ENCODE results near the gene NAALADL2.

Gene NAALADL2

DNA sequence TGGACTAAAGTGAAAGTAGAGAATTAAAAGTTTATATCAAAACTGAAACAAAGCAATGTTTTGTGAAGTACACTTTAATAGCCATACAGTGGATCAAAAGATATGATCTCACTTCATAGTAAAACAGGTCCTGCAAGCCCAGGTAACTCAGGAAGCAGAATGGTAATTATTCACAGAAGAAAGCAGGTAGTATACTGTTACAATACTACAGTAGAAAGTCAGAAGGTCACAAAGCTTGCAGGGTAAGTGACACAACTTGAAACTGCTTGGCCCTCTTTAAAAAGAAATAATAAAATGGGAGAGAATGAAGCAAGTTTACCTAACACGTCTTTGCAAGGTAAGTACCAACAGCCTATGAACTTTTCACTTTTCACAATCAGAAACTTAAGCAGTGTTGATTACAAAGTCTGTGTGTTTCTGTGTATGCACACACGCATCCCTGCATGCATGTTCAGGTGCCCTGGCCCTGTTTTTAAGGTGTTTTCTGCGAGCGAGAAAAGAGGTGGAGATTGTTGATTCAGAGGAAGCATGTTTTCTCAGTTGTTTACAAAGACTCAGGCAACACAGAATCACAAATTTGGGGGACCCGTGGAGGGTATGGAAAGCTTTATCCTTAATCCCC lies at the start of gene NAALADL2:
Gene NAALADL2, plus strand, starts transcription at position 221 of the 622 bp plus-strand sequence.
- no peak for DNase-seq

DNA sequence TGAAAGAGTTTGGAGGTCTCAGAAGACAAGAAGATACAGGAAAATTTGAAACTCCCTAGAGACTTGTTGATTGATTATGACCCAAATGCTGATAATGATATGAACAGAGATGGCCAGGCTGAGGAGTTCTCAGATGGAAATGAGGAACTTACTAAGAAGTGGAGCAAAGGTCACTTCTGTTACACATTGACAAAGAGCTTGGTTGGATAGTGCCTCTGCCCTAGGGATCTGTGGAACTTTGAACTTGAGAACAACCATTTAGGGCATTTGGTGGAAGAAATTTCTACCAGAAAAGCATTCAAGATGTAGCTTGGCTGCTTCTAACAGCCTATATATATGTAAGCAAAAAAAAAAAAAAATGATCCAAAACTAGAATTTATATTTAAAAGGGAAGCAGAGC lies 48.9 kb upstream of the NAALADL2 start:
- no peak for DNase-seq

DNA sequence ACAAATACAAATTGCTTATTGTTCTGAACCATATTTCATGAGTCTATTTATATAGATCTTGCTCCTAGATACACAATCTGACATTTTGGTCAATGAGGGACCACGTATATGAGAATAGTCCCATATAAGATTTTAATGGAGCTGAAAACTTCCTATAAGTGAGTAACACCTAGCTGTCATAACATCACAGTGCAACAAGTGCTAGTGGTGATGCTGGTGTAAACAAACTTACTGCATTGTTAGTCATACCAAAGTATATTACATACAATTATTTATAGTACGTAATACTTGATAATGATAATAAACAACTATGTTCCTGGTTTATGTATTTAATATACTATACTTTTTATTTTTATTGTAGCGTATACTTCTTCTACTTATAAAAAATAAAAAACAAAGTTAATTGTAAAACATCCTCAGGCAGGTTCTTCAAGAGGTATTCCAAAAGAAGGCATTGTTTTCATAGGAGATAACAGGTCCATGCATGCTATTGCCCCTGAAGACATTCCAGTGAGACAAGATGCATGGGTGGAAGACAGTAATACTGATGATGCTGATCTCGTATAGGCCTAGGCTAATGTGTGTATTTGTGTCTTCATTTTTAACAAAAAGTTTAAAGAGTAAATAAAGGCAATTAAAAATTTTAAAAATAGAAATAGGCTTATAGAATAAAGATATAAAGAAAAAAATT lies 46.8 kb upstream of the NAALADL2 start:
- DNase-seq, result no peak

DNA sequence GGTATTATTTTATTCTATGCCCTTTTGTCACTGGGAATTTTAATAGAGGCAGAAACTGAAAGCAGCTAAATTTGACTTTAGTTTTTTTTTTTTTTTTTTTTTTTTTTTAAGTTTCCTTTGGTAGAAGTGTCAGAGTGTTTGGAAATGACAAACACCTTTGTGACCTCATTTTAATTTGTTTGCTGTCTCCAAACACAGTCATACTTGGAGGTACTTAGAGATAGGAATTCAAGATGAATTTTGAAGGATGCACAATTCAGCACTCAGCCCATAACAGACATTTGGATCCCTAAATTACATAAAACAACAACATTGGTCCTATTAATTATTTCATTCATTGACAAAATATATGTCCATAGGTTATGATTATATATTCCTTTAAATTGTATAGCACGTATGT lies 43.4 kb upstream of the NAALADL2 start:
- DNase-seq, result no peak

DNA sequence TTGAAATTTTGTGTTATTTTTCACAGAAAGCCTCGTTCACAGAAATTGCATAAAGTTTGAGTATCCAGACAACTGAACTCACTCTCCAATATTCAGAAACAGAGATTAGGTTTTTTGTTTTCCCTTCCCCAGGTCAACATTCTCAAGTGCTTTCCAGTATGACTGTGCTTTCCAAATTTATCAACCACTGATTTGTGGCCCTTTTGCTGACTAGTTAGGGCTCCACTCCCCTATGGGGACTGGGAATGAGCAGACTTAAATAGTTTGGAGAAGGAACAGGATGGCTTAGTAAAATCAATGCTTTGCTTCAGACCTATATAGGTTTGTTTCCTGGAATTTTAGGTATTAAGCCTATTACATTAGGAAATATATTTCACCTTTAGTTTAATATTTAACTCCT lies 38.2 kb upstream of the NAALADL2 start:
- DNase-seq, result no peak

DNA sequence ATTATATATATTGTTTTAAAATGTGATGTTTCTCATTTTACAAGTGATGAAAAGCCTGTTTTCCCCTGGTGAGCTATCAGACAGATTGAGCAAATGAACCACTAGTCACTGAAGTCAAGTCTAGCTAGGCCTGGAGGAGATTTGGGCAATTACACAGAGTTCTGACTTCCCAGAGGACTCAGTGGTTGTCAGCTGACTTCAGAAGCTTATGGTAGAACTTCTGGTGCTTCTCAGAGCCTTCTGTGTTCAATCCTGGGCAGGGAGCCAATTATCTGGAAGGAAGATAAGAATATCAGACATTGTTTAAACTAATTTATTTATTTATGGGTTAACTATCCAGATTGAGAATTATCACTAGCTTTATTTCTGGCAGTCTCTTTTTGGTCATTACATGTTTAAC lies 37.7 kb upstream of the NAALADL2 start:
- no peak for DNase-seq

DNA sequence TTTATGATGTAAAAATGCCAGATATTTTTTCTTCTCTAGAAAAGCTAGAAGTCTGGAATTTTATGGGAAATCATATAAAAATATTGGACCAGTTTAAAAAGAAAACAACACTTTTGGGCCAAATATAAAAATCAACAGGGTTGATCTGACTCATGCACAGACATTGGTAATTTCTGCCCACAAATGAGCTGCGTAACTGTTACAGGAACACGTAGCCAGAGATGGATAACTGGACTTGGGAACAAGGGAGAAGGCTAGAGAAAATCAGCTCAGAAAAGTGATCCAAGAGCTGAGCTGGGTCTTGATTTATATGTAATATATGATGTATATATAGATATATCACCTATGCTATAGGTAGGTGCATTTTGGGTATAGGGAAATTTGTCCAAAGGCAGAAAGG lies 36.8 kb upstream of the NAALADL2 start:
- no peak for DNase-seq

DNA sequence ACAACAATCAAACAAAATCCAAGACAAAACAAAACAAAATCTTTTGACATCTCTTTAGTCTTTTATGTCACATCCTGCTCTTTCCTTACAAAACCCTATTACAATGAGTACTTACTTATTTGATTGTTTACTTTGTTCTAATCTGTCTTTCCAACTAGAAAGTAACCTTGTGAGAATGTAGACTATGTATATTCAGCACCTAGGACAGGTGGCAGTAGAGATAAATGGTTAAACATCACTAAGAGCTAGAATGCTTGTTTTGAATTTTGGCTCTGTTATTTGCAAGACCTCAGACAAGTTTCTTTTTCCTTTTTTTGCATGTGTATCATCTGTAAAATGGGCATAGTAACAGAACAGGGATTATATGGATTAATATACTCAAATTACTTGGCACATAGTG lies 33.1 kb upstream of the NAALADL2 start:
- DNase-seq, result no peak

DNA sequence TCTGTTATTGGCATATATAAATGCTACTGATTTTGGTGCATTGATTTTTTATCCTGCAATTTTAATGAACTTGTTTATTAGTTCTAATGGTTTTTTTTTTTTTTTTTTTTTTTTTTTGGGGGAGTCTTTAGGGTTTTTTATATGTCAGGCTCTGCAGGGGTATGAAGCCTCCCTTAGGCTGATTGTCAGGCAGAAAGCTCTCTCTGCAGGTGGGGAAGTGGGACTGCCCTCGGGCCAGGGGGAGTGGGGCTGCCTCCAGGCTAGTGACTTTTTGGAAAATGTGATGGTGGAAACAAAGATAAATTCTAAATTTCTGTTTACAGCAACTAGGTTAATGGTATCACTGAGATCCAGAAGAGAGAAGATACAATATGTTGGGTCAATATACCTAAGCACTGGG lies 14.4 kb upstream of the NAALADL2 start:
- DNase-seq, result no peak

DNA sequence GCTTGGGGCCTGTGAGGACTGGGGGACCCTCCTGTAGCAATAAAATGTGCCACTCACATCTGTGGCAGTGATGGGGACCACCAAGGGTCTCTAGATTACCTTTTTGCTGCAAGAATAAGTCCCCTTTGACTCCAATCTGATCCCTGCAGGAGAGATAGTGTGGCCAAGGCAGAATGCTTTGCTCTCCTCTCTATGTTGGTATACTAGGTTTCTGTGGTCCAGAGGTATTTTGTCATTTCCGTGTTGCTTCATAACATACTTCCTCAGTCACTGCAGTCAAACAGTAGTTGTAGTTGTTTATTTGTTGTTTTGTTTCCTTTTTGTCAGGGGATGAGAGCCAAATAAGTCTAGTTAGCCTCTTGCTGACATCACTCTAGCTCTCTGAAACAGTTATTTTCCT lies 13.1 kb upstream of the NAALADL2 start:
- DNase-seq, result no peak

DNA sequence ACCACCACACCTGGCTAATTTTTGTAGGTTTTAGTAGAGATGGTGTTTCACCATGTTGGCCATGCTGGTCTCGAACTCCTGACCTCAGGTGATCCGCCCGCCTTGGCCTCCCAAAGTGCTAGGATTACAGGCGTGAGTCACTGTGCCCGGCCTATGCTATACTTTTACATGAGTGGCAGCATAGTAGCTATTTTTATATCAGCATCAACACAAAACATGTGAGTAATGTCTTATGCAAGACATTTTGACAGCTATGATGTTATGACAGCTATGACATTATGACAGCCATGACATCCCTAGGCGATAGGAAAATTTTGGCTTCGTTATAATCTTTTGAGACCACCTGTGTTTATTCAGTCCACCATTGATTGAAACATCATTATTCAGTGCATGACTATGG lies 4.1 kb upstream of the NAALADL2 start:
- no peak for DNase-seq

DNA sequence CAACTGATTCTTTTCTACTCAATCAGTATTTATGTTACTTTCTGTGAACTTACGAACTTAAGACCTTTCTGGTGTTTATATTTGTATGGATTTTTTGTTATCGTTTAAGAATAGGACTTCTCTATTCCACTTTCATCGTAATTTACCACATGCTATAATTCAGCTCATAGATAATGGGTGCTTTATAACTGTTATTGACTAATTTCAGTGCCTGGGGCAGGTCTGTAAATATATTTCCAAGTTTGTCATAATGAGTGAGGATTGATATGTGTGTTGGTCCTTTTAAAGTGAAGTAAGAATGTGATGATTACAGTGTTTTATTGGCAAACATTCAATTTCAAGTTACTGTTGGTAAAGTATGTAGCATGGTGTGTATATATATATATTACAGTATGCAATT lies 1.8 kb upstream of the NAALADL2 start:
- DNase-seq, result no peak

DNA sequence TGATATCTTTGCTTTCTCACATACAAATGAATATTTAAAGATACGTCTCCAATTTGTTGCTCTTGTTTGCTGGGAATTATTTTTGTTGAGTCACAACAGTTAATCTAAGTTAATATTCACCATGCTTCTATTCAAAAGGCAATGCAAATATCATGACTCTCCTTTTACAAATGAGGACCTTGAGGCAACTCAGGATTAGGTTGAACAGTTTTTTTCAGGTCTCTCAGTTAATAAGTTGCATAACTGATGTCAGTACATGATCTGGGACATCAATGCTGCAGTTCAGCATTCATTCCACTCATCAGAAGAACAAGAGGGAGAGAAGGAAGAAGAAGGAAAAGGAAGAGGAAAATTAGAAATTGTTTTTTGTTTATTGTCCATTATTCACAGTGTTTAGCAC lies 781 bp upstream of the NAALADL2 start:
- DNase-seq, result no peak

DNA sequence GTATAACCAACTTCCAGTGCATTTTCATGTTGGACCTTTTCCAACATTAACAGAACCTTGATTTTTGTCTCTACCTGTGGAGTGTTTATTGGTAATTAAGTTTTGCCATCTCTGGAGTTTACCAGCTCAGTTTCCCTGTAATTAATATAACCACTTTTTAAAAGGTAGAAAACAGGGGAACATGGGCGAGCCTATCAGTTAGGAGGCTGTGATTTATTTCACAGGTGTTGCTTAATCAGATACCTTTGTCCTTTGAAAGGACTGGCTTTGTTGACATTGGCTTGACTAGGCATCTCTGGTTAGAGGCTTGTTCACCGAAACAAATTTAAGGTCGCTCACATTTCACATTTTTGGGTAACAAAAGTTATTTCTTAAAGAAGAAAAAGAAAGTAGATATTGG lies 622 bp downstream of the NAALADL2 start:
- no peak for DNase-seq

DNA sequence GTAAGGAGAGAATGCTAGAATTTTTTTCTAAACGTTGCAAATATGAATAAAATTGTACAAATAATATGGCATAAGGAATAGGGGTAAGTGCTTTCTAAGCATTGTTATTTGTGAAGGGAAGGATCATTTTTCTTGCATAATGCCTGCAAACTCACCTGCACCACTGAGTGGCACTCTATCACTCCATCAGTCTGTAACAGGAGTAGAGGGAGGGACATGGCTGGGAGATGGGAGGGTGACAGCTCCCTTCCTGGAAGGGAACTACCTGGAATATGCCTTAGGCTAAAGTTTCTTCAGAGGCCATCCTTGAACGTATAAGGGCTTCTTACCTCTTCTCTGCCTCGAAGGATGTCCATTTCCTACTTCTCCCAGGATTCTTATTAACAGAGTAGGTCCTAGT lies 3.0 kb downstream of the NAALADL2 start:
- peak; percentile 80 for DNase-seq

DNA sequence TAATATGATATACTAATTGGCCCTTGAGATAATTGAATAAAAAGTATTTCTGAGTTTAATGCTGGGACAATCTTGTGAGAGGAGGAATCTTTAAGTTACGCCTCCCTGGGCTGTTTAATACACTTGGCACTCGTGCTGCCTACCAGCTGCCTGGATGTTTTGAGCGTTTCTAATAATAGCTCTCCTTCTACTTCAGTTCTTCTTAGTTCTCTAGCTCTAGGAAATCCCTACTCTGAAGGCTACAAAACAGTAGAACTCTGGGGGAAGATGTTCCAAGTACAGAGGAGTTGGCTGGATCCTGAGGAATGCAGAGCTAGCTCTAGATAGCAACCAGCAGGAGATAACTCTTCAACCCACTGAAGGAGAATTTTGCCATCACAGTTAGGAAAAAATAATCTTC lies 3.5 kb downstream of the NAALADL2 start:
- DNase-seq, result no peak

DNA sequence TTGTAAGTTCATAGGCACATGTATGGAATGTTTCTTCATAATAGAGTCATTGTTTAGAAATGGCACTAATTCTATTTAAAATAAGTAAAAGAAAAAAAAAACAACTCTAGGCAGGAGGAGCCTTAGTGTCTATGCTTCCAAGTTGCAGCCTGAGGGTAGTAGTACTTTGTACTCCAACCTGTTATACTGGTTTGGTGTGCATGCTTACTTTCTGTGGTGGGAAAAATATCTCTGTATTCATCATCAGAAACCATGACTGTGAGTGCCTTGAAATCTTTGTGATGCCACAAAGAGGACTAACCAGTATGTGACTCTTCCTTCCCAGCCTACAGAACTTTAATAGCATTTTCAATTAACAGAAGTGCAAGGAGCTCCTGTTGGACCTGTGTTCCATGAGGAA lies 4.4 kb downstream of the NAALADL2 start:
- DNase-seq, result peak; percentile 69

DNA sequence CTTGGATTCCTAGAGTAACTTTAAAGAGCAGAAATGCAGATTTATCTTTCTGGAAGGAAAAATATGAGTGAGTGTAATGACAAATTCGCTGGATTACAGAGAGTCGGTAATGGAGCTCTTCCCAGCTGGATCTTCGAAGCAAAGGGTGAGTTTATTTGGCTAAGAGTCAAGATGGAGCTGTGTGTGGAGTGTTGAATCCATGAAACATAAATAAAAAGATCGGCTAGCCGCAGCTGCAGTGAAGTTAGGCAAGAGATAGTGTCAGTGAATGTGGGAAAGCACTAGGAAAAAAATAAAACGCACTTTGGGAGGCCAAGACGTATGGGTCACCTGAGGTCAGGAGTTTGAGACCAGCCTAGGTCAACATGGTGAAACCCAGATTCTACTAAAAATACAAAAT lies 10.3 kb downstream of the NAALADL2 start:
- DNase-seq, result no peak

DNA sequence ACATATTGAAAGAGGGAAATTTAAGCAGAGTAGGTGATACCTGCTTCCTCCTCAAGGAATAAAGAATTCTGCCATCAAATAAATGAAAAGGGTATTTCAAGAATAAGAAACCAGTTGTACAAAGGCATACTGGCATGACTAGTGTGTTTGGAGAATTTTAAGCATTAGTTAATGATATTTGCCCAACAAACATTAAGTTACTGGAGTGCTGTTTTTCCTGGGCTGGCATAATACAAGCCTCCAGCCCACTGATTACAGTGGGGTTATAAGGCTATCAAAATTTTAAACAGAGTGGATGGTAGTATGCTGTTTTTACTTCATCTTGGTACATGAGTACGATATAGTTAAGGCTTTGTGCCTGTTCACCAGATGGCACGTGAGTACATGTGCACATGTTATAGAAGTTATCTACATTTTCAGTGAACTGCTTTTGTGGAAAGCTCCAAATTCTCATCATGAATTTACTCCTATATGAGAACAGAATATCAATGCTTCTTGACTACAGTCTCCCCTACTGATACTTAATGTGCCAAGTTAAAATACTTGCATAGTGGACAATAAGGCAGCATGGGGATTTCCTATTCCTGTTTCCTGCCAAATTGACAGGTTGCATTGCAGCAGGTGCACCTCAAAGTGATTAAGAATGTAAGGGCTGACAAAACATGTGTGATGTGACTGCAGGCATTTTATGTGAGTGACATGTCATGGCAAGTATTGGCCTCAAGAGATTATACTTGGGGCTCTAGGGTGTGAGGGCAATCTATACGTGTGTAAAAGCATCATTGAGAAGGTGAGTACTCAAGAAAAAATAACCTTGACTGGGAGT lies 14.9 kb downstream of the NAALADL2 start:
- no peak for DNase-seq

DNA sequence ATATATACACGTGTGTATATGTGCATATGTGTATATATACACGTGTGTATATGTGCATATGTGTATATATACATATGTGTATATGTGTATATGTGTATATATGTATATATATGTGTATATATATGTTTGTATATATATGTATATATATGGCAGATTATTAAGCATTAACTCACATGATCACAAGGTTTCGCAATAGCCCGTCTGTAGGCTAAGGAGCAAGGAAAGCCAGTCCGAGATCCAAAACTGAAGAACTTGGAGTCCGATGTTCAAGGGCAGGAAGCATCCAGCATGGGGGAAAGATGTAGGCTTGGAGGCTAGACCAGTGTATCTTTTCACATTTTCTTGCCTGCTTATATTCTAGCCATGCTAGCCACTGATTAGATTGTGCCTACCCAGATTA lies 23.7 kb downstream of the NAALADL2 start:
- no peak for DNase-seq

DNA sequence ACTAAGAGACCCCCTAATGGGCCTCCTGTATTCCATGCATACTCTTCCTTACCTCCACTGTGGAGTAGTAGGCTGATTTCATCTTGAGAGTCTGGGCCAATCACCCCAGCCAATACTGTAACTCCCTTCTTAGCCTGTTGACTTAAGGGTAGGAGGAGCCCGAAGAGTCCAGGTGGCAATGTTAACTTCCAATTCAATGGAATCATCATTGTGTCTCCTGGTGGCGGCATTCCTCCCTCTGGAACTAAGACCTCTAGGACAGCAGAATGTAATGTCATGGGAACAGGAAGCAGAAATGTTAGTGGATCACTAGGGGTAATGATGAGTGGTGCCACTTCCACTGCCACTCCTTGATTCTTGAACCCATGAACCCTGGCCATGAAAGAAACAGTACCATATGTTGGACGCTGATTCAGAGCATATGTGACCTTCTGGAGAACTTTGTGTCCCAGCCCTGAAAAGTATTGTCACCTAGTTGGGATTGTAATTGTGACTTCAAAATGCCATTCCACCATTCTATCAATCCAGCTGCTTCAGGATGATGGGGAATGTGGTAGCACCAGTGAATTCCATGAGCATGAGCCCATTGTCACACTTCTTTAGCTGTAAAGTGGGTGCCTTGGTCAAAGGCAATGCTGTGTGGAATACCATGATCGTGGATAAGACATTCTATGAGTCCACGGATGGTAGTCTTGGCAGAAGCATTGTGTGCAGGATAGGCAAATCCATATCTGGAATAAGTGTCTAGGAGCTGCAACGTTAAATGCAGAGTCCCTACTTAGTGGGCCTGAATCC lies 24.9 kb downstream of the NAALADL2 start:
- DNase-seq, result no peak

DNA sequence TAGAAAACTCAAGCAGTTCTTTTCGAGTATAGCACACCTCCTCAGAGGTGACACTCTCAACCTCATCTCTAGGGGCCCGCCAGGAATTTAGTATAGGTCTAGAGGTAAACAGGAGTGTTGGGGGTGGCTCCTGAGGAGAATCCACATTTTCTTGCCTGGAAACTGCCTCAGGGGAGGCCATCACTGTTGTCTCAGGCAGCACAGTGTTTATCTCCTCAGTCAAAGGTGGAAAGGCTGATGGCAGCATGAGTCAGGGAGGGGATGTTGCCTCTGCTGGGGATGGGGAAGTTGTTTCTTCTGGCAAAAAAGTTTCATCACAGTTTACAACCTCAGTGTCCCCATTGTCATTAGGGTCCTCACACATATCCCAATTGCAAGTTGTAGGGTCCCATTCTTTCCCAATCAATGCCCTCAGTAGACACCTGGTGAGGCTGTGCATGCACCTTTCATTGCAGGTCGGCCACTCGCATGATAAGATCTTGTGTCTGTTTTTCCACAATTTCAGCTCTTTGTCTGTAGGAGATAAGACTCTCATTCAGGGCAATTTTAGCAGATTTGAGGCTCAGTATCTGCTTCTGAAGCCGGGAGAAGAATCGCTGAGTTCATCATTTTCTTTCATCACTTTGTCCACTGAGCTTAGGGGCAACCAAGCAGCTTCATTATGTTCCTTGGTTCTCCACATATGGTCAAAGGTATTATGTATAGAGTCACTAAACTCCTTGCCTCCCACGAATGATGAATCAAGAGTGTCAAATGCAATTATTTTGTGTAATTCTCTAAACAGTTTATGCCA lies 25.8 kb downstream of the NAALADL2 start:
- peak; percentile 85 for DNase-seq

Data from islet precursor cell (in vitro differentiated cells).